Epidermal melanocyte (primary cell): ENCODE results near the gene IL1RAPL2.
A peak's percentile ranks its signal among the peaks of the same experiment; 100 is the strongest.
"Not testable (repeated sequence)": the region's sequence is repeated elsewhere in the genome, so short reads cannot be mapped to it uniquely, and the experiment has no call there.

Experiments used
- DNase-seq: peaks from one replicate; pipeline ENCODE4 v3.0.0; 2011; ENCODE audit warnings: low spot score; ENCODE audit not compliant: insufficient read length

The IL1RAPL2 gene

DNA sequence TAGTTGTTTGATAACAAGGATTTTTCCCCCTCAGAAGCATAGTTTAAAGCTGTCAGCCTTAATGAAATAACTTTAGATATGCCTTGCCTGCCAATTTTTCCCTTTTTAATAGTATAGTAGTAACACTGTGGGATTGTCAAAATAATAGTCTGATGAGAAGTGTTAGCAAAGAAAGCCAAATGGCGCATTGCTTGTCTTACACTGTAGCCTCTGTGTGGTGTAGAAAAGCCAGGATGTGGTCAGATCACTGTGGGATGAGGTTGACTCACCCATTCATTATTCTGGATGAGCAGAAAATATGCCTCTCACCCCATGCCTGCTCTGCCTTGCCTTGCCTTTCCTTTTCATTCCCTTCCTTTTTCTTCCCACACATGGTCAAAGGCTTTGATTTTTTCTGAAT is 998.5 kb downstream of the IL1RAPL2 start:
- DNase-seq: peak; percentile 14

- DNase-seq: no peak
Measured at GRCh38 chrX:105565856-105566255, 999.9 kb downstream of the IL1RAPL2 start.

GRCh38 chrX:105567082-105567481 is 1001.1 kb downstream of the IL1RAPL2 start:
- DNase-seq: no peak

DNA sequence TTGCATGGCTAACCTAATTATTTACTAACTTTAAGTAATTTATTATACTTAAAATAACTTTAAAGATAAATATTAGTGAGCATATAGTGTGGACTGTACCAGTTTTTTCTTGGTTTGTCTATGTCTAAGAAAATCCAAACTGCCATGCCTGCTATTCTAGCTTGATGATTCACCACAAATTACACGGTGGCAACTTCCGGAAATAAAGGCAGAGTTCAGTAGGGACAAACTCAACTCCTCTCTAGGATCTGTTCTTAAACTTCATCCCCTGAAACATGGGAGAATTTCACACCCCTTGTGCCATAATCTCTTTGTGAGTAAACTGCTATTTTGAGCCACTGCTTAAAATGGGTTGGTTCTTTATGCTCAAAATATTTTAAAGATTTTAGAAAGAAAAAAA is 1042.7 kb downstream of the IL1RAPL2 start:
- no peak for DNase-seq

- no peak for DNase-seq
Measured at GRCh38 chrX:105609530-105609929, 1043.5 kb downstream of the IL1RAPL2 start.

DNA sequence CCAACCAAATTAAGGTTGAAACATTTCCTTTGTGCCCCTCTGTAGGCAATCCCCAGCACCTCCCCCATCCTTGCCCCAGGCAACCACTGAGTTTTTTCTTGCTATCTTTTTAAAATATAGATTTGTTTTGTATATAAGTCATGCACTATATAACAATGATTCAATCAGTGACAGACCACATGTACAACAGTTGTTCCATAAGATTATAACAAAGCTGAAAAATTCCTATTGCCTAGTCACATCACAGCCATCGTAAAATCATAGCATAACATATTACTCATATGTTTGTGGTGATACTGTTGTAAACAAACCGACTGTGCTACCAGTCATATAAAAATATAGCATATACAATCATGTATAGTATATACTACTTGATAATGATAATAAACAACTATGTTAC is 1044.4 kb downstream of the IL1RAPL2 start:
- no peak for DNase-seq

DNA sequence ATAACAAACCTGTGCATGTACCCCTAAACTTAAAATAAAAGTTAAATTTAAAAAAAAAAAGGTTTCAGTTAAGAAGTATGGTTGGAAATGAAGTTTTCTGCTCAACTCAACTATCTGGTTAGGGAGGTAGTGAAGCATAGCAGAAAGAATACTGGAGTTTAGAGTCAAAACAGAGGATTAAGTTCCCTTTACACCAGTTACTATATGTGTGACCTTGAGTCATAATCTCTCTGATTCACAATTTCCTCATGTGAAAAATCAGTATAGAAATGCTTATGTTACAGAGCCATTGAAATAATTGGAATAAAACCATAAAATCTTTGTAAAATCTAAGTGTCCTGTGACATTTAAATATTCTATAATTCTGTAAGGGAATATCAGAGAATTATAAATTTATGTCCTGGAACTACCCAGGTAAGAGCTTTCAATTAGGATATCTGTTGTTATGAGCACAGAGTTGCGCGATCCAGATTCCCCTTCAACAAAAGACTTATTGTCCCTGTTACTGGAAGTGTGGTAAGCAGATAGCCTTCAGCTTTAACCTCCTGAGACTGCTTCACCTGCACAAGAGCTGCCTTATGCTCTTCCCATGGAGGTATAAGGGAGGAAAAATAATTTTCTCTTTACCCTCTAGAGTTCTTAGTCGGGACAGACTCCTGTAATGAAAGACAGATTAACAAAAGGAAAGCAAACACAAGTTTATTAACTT is 1052.5 kb downstream of the IL1RAPL2 start:
- DNase-seq: no peak

- no peak for DNase-seq
Measured at GRCh38 chrX:105634180-105634579, 1068.2 kb downstream of the IL1RAPL2 start.

DNA sequence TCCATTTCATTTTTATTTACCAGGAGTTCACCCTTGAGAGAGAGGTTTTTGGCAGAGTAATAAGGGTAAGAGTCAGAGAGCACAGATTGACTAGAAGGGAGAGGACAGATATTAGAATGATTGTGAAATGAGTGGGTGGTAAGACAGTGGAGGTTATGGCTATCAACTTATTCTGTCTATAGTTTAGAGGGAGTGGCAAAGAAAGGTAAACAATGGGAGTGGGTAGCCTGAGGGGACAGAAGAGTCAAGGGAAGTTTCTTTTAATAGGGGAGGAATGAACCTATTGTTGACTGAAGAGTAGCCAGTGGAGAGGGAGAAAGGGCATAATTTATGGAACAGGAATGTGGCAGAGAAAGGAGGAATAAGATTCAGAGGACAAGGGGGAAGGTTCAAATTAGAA is 1069.8 kb downstream of the IL1RAPL2 start:
- no peak for DNase-seq

DNA sequence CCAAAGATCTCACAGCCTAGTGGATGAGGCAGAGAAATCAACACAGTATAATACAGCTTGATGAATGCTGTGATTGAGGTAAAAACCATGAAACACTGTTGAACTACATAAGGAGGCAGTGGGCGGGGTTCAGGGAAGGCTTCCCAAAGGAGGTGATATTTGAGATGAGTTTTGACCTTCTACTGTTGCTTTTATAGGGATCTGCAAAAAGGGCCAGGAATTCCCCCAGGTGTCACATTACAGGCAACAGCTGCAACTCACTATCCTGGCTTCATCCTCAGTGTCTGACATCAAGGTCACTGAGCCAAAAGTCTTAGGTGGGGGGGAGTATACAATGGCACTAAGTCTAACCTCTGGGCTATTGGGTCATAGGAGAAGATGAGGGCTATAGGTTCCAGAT is 1070.7 kb downstream of the IL1RAPL2 start:
- no peak for DNase-seq

GRCh38 chrX:105645667-105646357 is 1079.8 kb downstream of the IL1RAPL2 start:
- no peak for DNase-seq

GRCh38 chrX:105646592-105647372 is 1080.8 kb downstream of the IL1RAPL2 start:
- no peak for DNase-seq

- no peak for DNase-seq
Measured at GRCh38 chrX:105647749-105648148, 1081.8 kb downstream of the IL1RAPL2 start.

GRCh38 chrX:105648732-105649131 is 1082.7 kb downstream of the IL1RAPL2 start:
- DNase-seq: no peak

DNA sequence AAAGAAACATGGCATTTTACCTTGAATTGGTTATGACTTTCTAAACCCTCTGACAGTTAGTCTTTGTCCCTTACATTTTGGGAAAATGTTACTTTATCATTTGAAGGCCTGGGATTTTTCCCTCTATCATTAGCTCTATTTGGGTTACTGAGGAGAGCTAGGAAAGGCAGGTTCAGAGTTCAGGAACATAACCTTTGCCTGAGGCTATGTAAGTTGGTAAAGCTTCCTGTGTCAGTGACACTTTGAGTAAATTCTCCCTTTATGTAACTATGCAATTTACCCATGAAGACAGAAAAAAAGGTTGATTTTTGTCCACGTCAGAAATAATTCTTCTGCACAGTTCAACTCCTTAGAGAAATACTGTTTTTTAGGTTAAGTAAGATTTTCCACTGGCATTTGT is 1084.6 kb downstream of the IL1RAPL2 start:
- DNase-seq: no peak

DNA sequence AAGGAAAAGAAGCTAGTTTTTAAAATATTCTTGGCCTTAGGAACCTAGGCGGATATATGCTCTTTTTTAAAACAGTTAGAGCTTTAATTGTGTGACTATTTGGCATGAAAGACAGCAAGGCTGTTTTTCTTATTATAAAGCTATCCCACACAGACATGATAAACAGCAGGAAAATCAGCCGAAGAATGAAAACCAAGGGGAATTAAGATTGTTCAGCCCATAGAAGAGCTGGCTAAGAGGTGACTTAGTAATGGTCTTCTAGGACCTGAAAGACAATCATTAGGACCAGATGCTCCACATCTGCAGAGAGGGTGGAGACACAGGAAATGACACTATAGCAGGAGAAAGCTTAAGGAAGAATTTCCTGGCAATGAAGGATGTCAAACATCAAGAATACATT is 1085.0 kb downstream of the IL1RAPL2 start:
- no peak for DNase-seq

- no peak for DNase-seq
Measured at GRCh38 chrX:105653891-105654290, 1087.9 kb downstream of the IL1RAPL2 start.

- no peak for DNase-seq
Measured at GRCh38 chrX:105658136-105658535, 1092.1 kb downstream of the IL1RAPL2 start.

DNA sequence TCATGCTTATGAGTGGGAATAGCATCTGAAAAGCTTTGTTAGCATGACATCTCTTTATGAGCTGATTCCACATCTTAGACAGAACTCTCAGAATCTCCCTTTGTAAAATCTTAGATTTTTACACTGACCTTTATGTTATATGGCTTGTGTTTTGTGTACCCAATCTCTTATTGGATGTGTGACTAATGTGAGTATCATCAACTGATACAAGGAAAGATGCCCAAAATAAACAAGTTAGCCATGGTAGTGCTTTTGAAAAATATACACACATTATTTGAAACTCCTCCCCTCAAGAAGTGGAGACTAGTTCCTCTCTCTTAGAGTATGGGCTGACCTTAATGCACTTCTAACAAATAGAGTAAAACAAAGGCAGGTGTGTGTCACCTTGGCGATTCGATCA is 1096.2 kb downstream of the IL1RAPL2 start:
- DNase-seq: no peak

GRCh38 chrX:105664243-105664642 is 1098.2 kb downstream of the IL1RAPL2 start:
- no peak for DNase-seq

GRCh38 chrX:105684288-105684687 is 1118.3 kb downstream of the IL1RAPL2 start:
- not testable (repeated sequence) for DNase-seq

- no peak for DNase-seq
Measured at GRCh38 chrX:105694839-105695238, 1128.8 kb downstream of the IL1RAPL2 start.
